Prostate gland (tissue), 2 donors: ENCODE results near the gene TRIM39. TPM values are rescaled to one million over a fixed set of nuclear protein-coding genes. Genes with fewer than 3 reads are reported as not detected.

Source experiments
- DNase-seq: peaks from one replicate; pipeline ENCODE4 v3.0.0-alpha.2; 2019; ENCODE audit warnings: low spot score
- H3K27ac ChIP-seq, 2 donors: fragments of 200-600 bp; sonication (generic); 2 replicates each; pipeline ENCODE4 v1.5.1; 2017 to 2019
- H3K27me3 ChIP-seq: fragments of 200-600 bp; sonication (generic); replicated peaks from 2 replicates; pipeline ENCODE4 v1.5.1; 2019; ENCODE audit not compliant: insufficient read depth
- H3K36me3 ChIP-seq, 2 donors: fragments of 200-600 bp; sonication (generic); 1 replicate in 1 of 2; 2 replicates in 1 of 2; pipeline versions ENCODE4 v1.5.1 to v1.8.1; 2017 to 2019
- H3K4me1 ChIP-seq: fragments of 200-600 bp; sonication (generic); replicated peaks from 2 replicates; pipeline ENCODE4 v1.5.1; 2019
- H3K4me3 ChIP-seq, 2 donors: fragments of 200-600 bp; sonication (generic); 2 replicates each; pipeline ENCODE4 v1.5.1; 2017 to 2019
- H3K9me3 ChIP-seq: fragments of 200-600 bp; sonication (generic); 2 replicates; pipeline ENCODE4 v1.5.1; 2017
- POLR2A ChIP-seq: fragments of 450-650 bp; IDR thresholded peaks from one replicate; pipeline ENCODE4 v1.6.1; 2016; ENCODE audit warnings: antibody characterized with exemption, mild to moderate bottlenecking
- POLR2AphosphoS5 ChIP-seq: sonication (generic); formaldehyde crosslinking; IDR thresholded peaks from one replicate; pipeline ENCODE4 v1.6.1; 2017; ENCODE audit warnings: antibody characterized with exemption
- WGBS: methylation state at CpG from one replicate; pipeline ENCODE4 v1.1.5; 2018; 5-methylcytosine and 5-hydroxymethylcytosine counted together
- intact Hi-C: fragments of 100-400 bp; cut with DNase I; formaldehyde crosslinking; loops from one replicate; pipeline ENCODE4 v1.14.2; 2022
- small RNA-seq, 2 donors: library from RNA; depleted of rRNA; stranded (forward); fragments of <200 nt; gene quantifications; one replicate each; pipeline ENCODE3, GENCODE V24; 2016
- total RNA-seq, 2 donors: library from RNA; depleted of rRNA; stranded (reverse); fragments of >200 nt; gene quantifications; one replicate each; pipeline ENCODE4 v1.1.0, GENCODE V29; 2016
- TF ChIP-seq, protein P1 (sequence below), 4 experiments: fragments of 200-600 bp in 2 of 4; fragments of 450-650 bp in 2 of 4; sonication (generic) in 2 of 4; IDR thresholded peaks; 1 replicate in 3 of 4; 2 replicates in 1 of 4; pipeline ENCODE4 v1.5.1; 2016 to 2019; ENCODE audit warnings: antibody characterized with exemption in 4 of 4, mild to moderate bottlenecking in 2 of 4, moderate library complexity in 2 of 4

Gene TRIM39
- total RNA-seq, 2 donors from 2014 or later, result 15.2 to 27.7 TPM

DNA sequence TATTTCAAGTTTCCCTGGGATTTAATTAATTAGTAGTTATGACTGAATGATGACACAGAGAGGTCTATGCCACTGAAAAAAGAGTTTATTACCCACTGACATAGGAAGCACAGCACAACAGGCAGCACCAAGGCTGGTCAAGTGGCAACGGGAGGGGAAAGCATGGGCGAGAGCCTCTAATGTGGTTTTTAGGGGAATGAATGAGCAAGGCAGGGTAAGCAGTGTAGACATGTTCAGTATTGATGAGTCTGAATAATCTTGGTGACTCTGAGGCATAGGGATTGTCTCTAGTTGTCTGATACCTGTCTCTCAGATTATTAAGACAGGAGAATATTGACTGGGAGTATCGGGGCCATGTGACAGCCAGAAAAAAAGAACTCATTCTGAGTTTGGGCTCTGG, 64.5 kb downstream of the TRIM39 start:
- H3K36me3 ChIP-seq, result no peaks in the 10 kb centered on the region
- intact Hi-C loops, result loop anchor here (10.0 kb wide), 1 partner anchor 176 kb away; the partner anchor contains the start of gene TRIM26
- TF ChIP-seq POLR2A (no peak), POLR2AphosphoS5 (no peak)
- TF ChIP-seq, protein P1, sequence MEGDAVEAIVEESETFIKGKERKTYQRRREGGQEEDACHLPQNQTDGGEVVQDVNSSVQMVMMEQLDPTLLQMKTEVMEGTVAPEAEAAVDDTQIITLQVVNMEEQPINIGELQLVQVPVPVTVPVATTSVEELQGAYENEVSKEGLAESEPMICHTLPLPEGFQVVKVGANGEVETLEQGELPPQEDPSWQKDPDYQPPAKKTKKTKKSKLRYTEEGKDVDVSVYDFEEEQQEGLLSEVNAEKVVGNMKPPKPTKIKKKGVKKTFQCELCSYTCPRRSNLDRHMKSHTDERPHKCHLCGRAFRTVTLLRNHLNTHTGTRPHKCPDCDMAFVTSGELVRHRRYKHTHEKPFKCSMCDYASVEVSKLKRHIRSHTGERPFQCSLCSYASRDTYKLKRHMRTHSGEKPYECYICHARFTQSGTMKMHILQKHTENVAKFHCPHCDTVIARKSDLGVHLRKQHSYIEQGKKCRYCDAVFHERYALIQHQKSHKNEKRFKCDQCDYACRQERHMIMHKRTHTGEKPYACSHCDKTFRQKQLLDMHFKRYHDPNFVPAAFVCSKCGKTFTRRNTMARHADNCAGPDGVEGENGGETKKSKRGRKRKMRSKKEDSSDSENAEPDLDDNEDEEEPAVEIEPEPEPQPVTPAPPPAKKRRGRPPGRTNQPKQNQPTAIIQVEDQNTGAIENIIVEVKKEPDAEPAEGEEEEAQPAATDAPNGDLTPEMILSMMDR (IDR thresholded peaks at IDR 0.05), result no peak
- no peak overlapping the region for H3K4me3 ChIP-seq
- H3K27ac ChIP-seq, result no peak overlapping the region
- H3K4me1 ChIP-seq, result no peaks in the 10 kb centered on the region
- DNase-seq, result no peak
- 73% methylated on average over 3 of the region's 3 CpGs for WGBS
- H3K27me3 ChIP-seq, result no peaks in the 10 kb centered on the region
- H3K9me3 ChIP-seq, result no peaks in the 10 kb centered on the region

Small RNAs within 50 kb of the gene (small RNA-seq; reads per million reads assigned to genes)
- 0 reads per million in 2 donors for gene HLA-N

Other genes starting within 250 kb of the TRIM39 start
- under 1 TPM in 1 of 2 donors, not detected in 1; 0.32 TPM for gene TRIM31, start 213.8 kb upstream of the TRIM39 start, total RNA-seq
- not detected for gene TRIM40, start 190.8 kb upstream of the TRIM39 start, total RNA-seq
- not detected for gene TRIM10, start 165.7 kb upstream of the TRIM39 start, total RNA-seq
- gene TRIM15, start 163.4 kb upstream of the TRIM39 start, total RNA-seq, result not detected
- gene TRIM26, start 113.5 kb upstream of the TRIM39 start, total RNA-seq, result 100 to 1,000 TPM in 1 of 2 donors, 10 to 100 TPM in 1; 74.8 to 100 TPM
- gene RPP21, start 18.2 kb downstream of the TRIM39 start, total RNA-seq, result 100 to 1,000 TPM in 1 of 2 donors, 10 to 100 TPM in 1; 86.7 to 121 TPM
- 100 to 1,000 TPM; 293 to 354 TPM for gene HLA-E, start 162.6 kb downstream of the TRIM39 start, total RNA-seq
- 10 to 100 TPM; 38.3 to 56.4 TPM for gene GNL1, start 229.6 kb downstream of the TRIM39 start, total RNA-seq
- 10 to 100 TPM in 1 of 2 donors, 1 to 10 TPM in 1; 8.6 to 11.7 TPM for gene PRR3, start 230.4 kb downstream of the TRIM39 start, total RNA-seq
- 10 to 100 TPM; 42.3 to 49.2 TPM for gene ABCF1, start 244.5 kb downstream of the TRIM39 start, total RNA-seq